ENCODE measurements around the gene GOLGA1. TPM values are rescaled to one million over a fixed set of nuclear protein-coding genes. Genes with fewer than 3 reads are reported as not detected.

The GOLGA1 gene
- total and polyA plus RNA-seq, 9 of the 15 experiments (the other 6 are each of a cell fraction or from before 2014, with no cell fraction given) = 2.9 to 15.9 (median 8.5) TPM

GRCh38 chr9:124964604-124965003 is 23.7 kb upstream of the GOLGA1 start (continued):
- TF ChIP-seq MEF2A (IDR thresholded peaks at IDR 0.05; ENCODE audit: control insufficient read depth, low read depth, low read length) (no peak), NR2C1 (IDR thresholded peaks at IDR 0.05) (no peak), NR2C1 (tag; IDR thresholded peaks at IDR 0.05) (no peak), MED1 (CRISPR knock-in tag; IDR thresholded peaks at IDR 0.05; ENCODE audit: borderline replicate concordance) (no peak), ZNF23 (CRISPR knock-in tag; IDR thresholded peaks at IDR 0.05) (no peak)
- TF ChIP-seq, protein P1, sequence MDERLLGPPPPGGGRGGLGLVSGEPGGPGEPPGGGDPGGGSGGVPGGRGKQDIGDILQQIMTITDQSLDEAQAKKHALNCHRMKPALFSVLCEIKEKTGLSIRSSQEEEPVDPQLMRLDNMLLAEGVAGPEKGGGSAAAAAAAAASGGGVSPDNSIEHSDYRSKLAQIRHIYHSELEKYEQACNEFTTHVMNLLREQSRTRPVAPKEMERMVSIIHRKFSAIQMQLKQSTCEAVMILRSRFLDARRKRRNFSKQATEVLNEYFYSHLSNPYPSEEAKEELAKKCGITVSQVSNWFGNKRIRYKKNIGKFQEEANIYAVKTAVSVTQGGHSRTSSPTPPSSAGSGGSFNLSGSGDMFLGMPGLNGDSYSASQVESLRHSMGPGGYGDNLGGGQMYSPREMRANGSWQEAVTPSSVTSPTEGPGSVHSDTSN (CRISPR knock-in tag; IDR thresholded peaks at IDR 0.05; ENCODE audit: low read depth) = no peak
- TF ChIP-seq, protein P1 (tag; conservative IDR thresholded peaks at IDR 0.05; ENCODE audit: low read depth) = no peak; the same call in 1 of the 2 replicates
- TF ChIP-seq, protein P2, sequence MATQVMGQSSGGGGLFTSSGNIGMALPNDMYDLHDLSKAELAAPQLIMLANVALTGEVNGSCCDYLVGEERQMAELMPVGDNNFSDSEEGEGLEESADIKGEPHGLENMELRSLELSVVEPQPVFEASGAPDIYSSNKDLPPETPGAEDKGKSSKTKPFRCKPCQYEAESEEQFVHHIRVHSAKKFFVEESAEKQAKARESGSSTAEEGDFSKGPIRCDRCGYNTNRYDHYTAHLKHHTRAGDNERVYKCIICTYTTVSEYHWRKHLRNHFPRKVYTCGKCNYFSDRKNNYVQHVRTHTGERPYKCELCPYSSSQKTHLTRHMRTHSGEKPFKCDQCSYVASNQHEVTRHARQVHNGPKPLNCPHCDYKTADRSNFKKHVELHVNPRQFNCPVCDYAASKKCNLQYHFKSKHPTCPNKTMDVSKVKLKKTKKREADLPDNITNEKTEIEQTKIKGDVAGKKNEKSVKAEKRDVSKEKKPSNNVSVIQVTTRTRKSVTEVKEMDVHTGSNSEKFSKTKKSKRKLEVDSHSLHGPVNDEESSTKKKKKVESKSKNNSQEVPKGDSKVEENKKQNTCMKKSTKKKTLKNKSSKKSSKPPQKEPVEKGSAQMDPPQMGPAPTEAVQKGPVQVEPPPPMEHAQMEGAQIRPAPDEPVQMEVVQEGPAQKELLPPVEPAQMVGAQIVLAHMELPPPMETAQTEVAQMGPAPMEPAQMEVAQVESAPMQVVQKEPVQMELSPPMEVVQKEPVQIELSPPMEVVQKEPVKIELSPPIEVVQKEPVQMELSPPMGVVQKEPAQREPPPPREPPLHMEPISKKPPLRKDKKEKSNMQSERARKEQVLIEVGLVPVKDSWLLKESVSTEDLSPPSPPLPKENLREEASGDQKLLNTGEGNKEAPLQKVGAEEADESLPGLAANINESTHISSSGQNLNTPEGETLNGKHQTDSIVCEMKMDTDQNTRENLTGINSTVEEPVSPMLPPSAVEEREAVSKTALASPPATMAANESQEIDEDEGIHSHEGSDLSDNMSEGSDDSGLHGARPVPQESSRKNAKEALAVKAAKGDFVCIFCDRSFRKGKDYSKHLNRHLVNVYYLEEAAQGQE (IDR thresholded peaks at IDR 0.05; ENCODE audit: borderline replicate concordance) = peak; percentile 4; the same call in 1 of the 2 replicates
- TF ChIP-seq, protein P2 (CRISPR knock-in tag; IDR thresholded peaks at IDR 0.05; ENCODE audit: low read depth) = no peak
- TF ChIP-seq, protein P3, sequence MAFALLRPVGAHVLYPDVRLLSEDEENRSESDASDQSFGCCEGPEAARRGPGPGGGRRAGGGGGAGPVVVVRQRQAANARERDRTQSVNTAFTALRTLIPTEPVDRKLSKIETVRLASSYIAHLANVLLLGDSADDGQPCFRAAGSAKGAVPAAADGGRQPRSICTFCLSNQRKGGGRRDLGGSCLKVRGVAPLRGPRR (CRISPR knock-in tag; IDR thresholded peaks at IDR 0.05) = no peak
